HepG2 (cell line): Measurements from ENCODE around the gene SLC29A2. TPM values are rescaled to one million over a fixed set of nuclear protein-coding genes. Genes with fewer than 3 reads are reported as not detected.

Experiments
- CREB1 ChIP-seq, 2 experiments: fragments of 450-650 bp in 1 of 2; IDR thresholded peaks; 2 replicates each; pipeline ENCODE4 v1.6.1; 2016 to 2017; ENCODE audit warnings: control low read depth in 1 of 2, mild to moderate bottlenecking in 1 of 2, missing compliant biosample characterization in 1 of 2, missing genetic modification characterization in 1 of 2
- ELF4 ChIP-seq: sonication (generic); formaldehyde crosslinking; IDR thresholded peaks from 2 replicates; pipeline ENCODE4 v1.5.0; 2020; ENCODE audit warnings: missing genetic modification reagents, mild to moderate bottlenecking, moderate library complexity, borderline replicate concordance
- FOSL2 ChIP-seq: sonication (generic); formaldehyde crosslinking; IDR thresholded peaks from 2 replicates; pipeline ENCODE4 v1.4.0; 2020; ENCODE audit warnings: missing genetic modification reagents
- HNF4A ChIP-seq: sonication (generic); formaldehyde crosslinking; IDR thresholded peaks from 2 replicates; pipeline ENCODE4 v1.4.0; 2020; ENCODE audit warnings: missing genetic modification reagents
- IKZF5 ChIP-seq: IDR thresholded peaks from 2 replicates; pipeline ENCODE4 v1.6.1; 2018; ENCODE audit warnings: missing genetic modification reagents, mild to moderate bottlenecking, missing compliant biosample characterization
- ISL2 ChIP-seq: sonication (generic); formaldehyde crosslinking; IDR thresholded peaks from 2 replicates; pipeline ENCODE4 v1.5.0; 2020; ENCODE audit warnings: missing genetic modification reagents
- NFIB ChIP-seq: sonication (generic); formaldehyde crosslinking; IDR thresholded peaks from 2 replicates; pipeline ENCODE4 v1.9.0; 2021; ENCODE audit warnings: missing genetic modification reagents, mild to moderate bottlenecking, borderline replicate concordance
- NPAS2 ChIP-seq: sonication (generic); formaldehyde crosslinking; IDR thresholded peaks from 2 replicates; pipeline ENCODE4 v1.8.0; 2022; ENCODE audit warnings: mild to moderate bottlenecking, missing genetic modification reagents, borderline replicate concordance
- RXRA ChIP-seq: sonication (generic); formaldehyde crosslinking; IDR thresholded peaks from 2 replicates; pipeline ENCODE4 v1.5.1; 2020; ENCODE audit warnings: missing genetic modification reagents
- RXRB ChIP-seq: IDR thresholded peaks from 2 replicates; pipeline ENCODE4 v1.6.1; 2016; ENCODE audit warnings: borderline replicate concordance, missing genetic modification reagents, missing compliant biosample characterization
- SKI ChIP-seq: fragments of 450-650 bp; IDR thresholded peaks from one replicate; pipeline ENCODE4 v1.6.1; 2018; ENCODE audit warnings: mild to moderate bottlenecking; ENCODE audit not compliant: partially characterized antibody
- SKIL ChIP-seq: sonication (generic); formaldehyde crosslinking; IDR thresholded peaks from 2 replicates; pipeline ENCODE4 v1.8.0; 2022; ENCODE audit warnings: missing genetic modification reagents, mild to moderate bottlenecking, moderate library complexity, borderline replicate concordance
- SMARCC2 ChIP-seq: fragments of 450-650 bp; IDR thresholded peaks from 2 replicates; pipeline ENCODE4 v1.6.1; 2017; ENCODE audit warnings: antibody characterized with exemption, mild to moderate bottlenecking
- ZBTB43 ChIP-seq: sonication (generic); formaldehyde crosslinking; conservative IDR thresholded peaks from 2 replicates; pipeline ENCODE4 v1.4.0; 2020; ENCODE audit warnings: missing genetic modification reagents
- ZBTB7A ChIP-seq: sonication (generic); formaldehyde crosslinking; IDR thresholded peaks from 2 replicates; pipeline ENCODE4 v1.8.0; 2022; ENCODE audit warnings: mild to moderate bottlenecking, missing genetic modification reagents
- ZFP37 ChIP-seq: sonication (generic); formaldehyde crosslinking; IDR thresholded peaks from 2 replicates; pipeline ENCODE4 v1.4.0; 2020; ENCODE audit warnings: missing genetic modification reagents, borderline replicate concordance
- ZMYM2 ChIP-seq: sonication (generic); formaldehyde crosslinking; IDR thresholded peaks from 2 replicates; pipeline ENCODE4 v1.8.0; 2022; ENCODE audit warnings: mild to moderate bottlenecking, missing genetic modification reagents
- ZNF207 ChIP-seq: fragments of 450-650 bp; IDR thresholded peaks from 2 replicates; pipeline ENCODE4 v1.6.1; 2016; ENCODE audit warnings: antibody characterized with exemption, borderline replicate concordance
- ZNF235 ChIP-seq: sonication (generic); formaldehyde crosslinking; IDR thresholded peaks from 2 replicates; pipeline ENCODE4 v1.8.1; 2023; ENCODE audit warnings: mild to moderate bottlenecking, missing genetic modification reagents, borderline replicate concordance
- ZNF879 ChIP-seq: sonication (generic); formaldehyde crosslinking; IDR thresholded peaks from 2 replicates; pipeline ENCODE4 v1.8.1; 2023; ENCODE audit warnings: missing genetic modification reagents
- ZSCAN5A ChIP-seq: sonication (generic); formaldehyde crosslinking; IDR thresholded peaks from 2 replicates; pipeline ENCODE4 v1.8.0; 2022; ENCODE audit warnings: mild to moderate bottlenecking, missing genetic modification reagents, borderline replicate concordance
- polyA plus RNA-seq, 8 experiments: library from polyadenylated mRNA; depleted of rRNA in 3 of 8; stranded (reverse) in 7 of 8; unstranded in 1 of 8; fragments of >200 nt; fragmentation: Illumina TruSeq in 4 of 8; extraction: Trizol in 4 of 8; gene quantifications; 2 replicates each; pipeline versions ENCODE4 v1.2.1 to v1.2.3, GENCODE V29; 2011 to 2016; ENCODE audit warnings: low read depth in 4 of 8, missing spikeins in 1 of 8, mixed read lengths in 1 of 8; ENCODE audit not compliant: insufficient read depth in 1 of 8
- total RNA-seq, 5 experiments: library from RNA; depleted of rRNA; stranded (reverse); fragments of >200 nt; fragmentation: Illumina TruSeq; extraction: Trizol; gene quantifications; 2 replicates each; pipeline ENCODE4 v1.2.3, GENCODE V29; 2016; ENCODE audit warnings: low read depth in 1 of 5
- TF ChIP-seq, protein P1 (sequence below): sonication (generic); formaldehyde crosslinking; IDR thresholded peaks from 2 replicates; pipeline ENCODE4 v1.4.0; 2020; ENCODE audit warnings: missing genetic modification reagents

Gene SLC29A2
- total and polyA plus RNA-seq, 2 of the 13 experiments (the other 11 are each of a cell fraction or from before 2014, with no cell fraction given), result 0.63 to 0.66 TPM

DNA sequence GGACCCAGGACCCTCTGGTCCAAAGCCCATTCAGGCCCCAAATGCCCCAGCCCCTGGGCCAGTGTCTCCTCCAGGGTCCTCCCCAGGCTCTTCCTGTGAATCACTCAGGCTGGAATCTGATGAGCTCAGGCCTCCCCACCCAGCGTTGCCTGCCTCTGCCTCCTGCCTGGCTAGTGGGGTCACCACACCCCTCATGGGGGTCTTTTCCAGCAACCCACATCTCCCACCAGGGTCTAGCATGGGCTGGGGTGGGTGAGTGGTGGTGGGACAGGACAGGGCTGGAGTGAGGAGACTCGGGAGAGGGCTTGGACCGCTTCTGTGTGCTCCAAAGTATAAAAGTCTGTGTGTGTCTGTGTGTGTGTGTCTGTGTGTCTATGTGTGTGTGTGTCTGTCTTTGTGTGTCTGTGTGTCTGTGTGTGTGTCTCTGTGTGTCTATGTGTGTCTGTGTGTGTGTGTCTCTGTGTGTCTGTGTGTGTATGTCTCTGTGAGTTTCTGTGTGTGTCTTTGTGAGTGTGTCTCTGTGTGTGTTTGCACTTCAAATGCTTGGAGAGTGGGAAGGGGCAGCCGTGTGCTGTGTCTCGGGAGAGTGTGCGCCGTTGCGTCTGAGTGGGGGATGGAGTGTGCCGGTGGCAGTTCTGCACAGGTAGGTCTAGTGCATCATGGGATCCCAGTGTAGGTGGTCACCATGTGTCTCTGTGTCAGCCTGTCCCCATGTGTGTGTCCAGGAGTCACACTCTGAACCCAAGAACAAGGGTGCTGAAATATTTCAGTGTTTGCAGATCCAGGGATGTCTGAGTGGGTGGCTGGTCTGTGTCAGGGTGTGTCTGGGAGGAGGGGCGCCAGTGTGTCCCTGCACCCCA lies 44.2 kb downstream of the SLC29A2 start (continued):
- TF ChIP-seq ZBTB43 (CRISPR knock-in tag) (0 out of 2 replicates have a peak, but pooled peaks have one; percentile 2), ZNF207 (peak; percentile 36; the same call in 1 of the 2 replicates), ZBTB7A (CRISPR knock-in tag) (peak; percentile 37; the same call in 1 of the 2 replicates), NFIB (no peak), SKIL (CRISPR knock-in tag) (no peak), RXRA (CRISPR knock-in tag) (no peak), ZNF235 (CRISPR knock-in tag) (no peak), SMARCC2 (no peak), ELF4 (CRISPR knock-in tag) (no peak), SKI (peak; percentile 11), RXRB (CRISPR knock-in tag) (no peak), HNF4A (0 out of 2 replicates have a peak, but pooled peaks have one; percentile 6), ISL2 (CRISPR knock-in tag) (no peak), NPAS2 (no peak), ZSCAN5A (CRISPR knock-in tag) (no peak), CREB1 (IDR thresholded peaks at IDR 0.05) (no peak), CREB1 (CRISPR knock-in tag; IDR thresholded peaks at IDR 0.05) (0 out of 2 replicates have a peak, but pooled peaks have one; percentile 15), ZNF879 (CRISPR knock-in tag) (no peak), ZMYM2 (CRISPR knock-in tag) (no peak), FOSL2 (CRISPR knock-in tag) (peak; percentile 27; the same call in 1 of the 2 replicates), IKZF5 (CRISPR knock-in tag) (no peak), ZFP37 (no peak)
- TF ChIP-seq, protein P1, sequence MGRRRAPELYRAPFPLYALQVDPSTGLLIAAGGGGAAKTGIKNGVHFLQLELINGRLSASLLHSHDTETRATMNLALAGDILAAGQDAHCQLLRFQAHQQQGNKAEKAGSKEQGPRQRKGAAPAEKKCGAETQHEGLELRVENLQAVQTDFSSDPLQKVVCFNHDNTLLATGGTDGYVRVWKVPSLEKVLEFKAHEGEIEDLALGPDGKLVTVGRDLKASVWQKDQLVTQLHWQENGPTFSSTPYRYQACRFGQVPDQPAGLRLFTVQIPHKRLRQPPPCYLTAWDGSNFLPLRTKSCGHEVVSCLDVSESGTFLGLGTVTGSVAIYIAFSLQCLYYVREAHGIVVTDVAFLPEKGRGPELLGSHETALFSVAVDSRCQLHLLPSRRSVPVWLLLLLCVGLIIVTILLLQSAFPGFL (CRISPR knock-in tag), result no peak
